Neutrophil (primary cell): ENCODE results near the gene ANKS6.
A peak's percentile ranks its signal among the peaks of the same experiment; 100 is the strongest.

Experiments used
- H3K27ac ChIP-seq: fragments of 200-600 bp; sonication (generic); 2 replicates; pipeline ENCODE4 v1.5.1; 2016; ENCODE audit warnings: mild to moderate bottlenecking, moderate library complexity
- H3K27me3 ChIP-seq: fragments of 200-600 bp; sonication (generic); 2 replicates; pipeline ENCODE4 v1.6.0; 2016; ENCODE audit warnings: mild to moderate bottlenecking
- H3K36me3 ChIP-seq: fragments of 200-600 bp; sonication (generic); 2 replicates; pipeline ENCODE4 v1.5.1; 2017
- H3K4me1 ChIP-seq, 2 experiments: fragments of 200-600 bp in 1 of 2; sonication (generic) in 1 of 2; 1 replicate in 1 of 2; 2 replicates in 1 of 2; pipeline versions ENCODE4 v1.5.1 to v1.6.1; 2013 to 2016; ENCODE audit warnings: low read depth in 1 of 2, low read length in 1 of 2, mild to moderate bottlenecking in 1 of 2, moderate library complexity in 1 of 2; ENCODE audit not compliant: control insufficient read depth in 1 of 2, insufficient read depth in 1 of 2
- H3K4me3 ChIP-seq, 2 experiments: fragments of 200-600 bp in 1 of 2; sonication (generic) in 1 of 2; 1 replicate in 1 of 2; 2 replicates in 1 of 2; pipeline ENCODE4 v1.5.1; 2013 to 2016; ENCODE audit warnings: low read depth in 1 of 2, low read length in 1 of 2, mild to moderate bottlenecking in 1 of 2, moderate library complexity in 1 of 2
- H3K9me3 ChIP-seq: fragments of 200-600 bp; sonication (generic); 2 replicates; pipeline ENCODE4 v1.5.1; 2016
- CTCF ChIP-seq: fragments of 200-600 bp; sonication (generic); IDR thresholded peaks from 2 replicates; pipeline ENCODE4 v1.5.1; 2016; ENCODE audit warnings: antibody characterized with exemption

ANKS6 gene

GRCh38 chr9:98804083-98804482 is 7.7 kb upstream of the ANKS6 start:
- Histone ChIP-seq H3K27me3 (peaks cover 100% of the 10 kb centered on the region), H3K9me3 (no peaks in the 10 kb centered on the region)
- no peak for TF ChIP-seq CTCF

GRCh38 chr9:98801969-98802371 is 5.6 kb upstream of the ANKS6 start:
- no peaks in the 10 kb centered on the region for H3K36me3 ChIP-seq
- H3K9me3 ChIP-seq = no peaks in the 10 kb centered on the region
- no peak overlapping the region for H3K4me3 ChIP-seq
- H3K27me3 ChIP-seq = peaks cover 100% of the 10 kb centered on the region
- peaks cover 1 to 2% of the 10 kb centered on the region in 2 experiments for H3K4me1 ChIP-seq
- no peak overlapping the region for H3K27ac ChIP-seq
- no peak for TF ChIP-seq CTCF

More at GRCh38 chr9:98804083-98804482, 7.7 kb upstream of the ANKS6 start:
- Histone ChIP-seq H3K4me3 (no peak overlapping the region), H3K36me3 (no peaks in the 10 kb centered on the region), H3K27ac (no peak overlapping the region), H3K4me1 (peaks cover 9 to 11% of the 10 kb centered on the region in 2 experiments)

GRCh38 chr9:98801561-98801960 is 5.2 kb upstream of the ANKS6 start:
- no peak for TF ChIP-seq CTCF
- H3K27me3 ChIP-seq = peaks cover 100% of the 10 kb centered on the region
- no peaks in the 10 kb centered on the region for H3K9me3 ChIP-seq
- H3K4me1 ChIP-seq = peaks cover 5 to 6% of the 10 kb centered on the region in 2 experiments
- no peak overlapping the region for H3K27ac ChIP-seq
- no peaks in the 10 kb centered on the region for H3K36me3 ChIP-seq
- H3K4me3 ChIP-seq = no peak overlapping the region

GRCh38 chr9:98798254-98798653 is 1.9 kb upstream of the ANKS6 start:
- H3K27me3 ChIP-seq = peaks cover 96% of the 10 kb centered on the region
- no peak overlapping the region for H3K4me3 ChIP-seq
- H3K36me3 ChIP-seq = no peaks in the 10 kb centered on the region
- no peaks in the 10 kb centered on the region for H3K9me3 ChIP-seq
- TF ChIP-seq CTCF = no peak
- no peak overlapping the region for H3K27ac ChIP-seq
- peaks cover 12% of the 10 kb centered on the region in 2 experiments for H3K4me1 ChIP-seq

GRCh38 chr9:98797491-98797890 is 1.1 kb upstream of the ANKS6 start:
- peaks cover 12% of the 10 kb centered on the region in 2 experiments for H3K4me1 ChIP-seq
- no peaks in the 10 kb centered on the region for H3K9me3 ChIP-seq
- no peak overlapping the region for H3K4me3 ChIP-seq
- peaks cover 96% of the 10 kb centered on the region for H3K27me3 ChIP-seq
- no peak for TF ChIP-seq CTCF
- no peaks in the 10 kb centered on the region for H3K36me3 ChIP-seq
- H3K27ac ChIP-seq = no peak overlapping the region

GRCh38 chr9:98795970-98796363 is 388 bp downstream of the ANKS6 start:
- H3K9me3 ChIP-seq = no peaks in the 10 kb centered on the region
- peak overlapping the region; percentile 46 to 52 for H3K4me3 ChIP-seq
- no peak overlapping the region for H3K27ac ChIP-seq
- H3K27me3 ChIP-seq = peaks cover 90% of the 10 kb centered on the region
- no peaks in the 10 kb centered on the region for H3K36me3 ChIP-seq
- no peak for TF ChIP-seq CTCF
- peaks cover 12 to 15% of the 10 kb centered on the region in 2 experiments for H3K4me1 ChIP-seq
